SU-DHL-6 (cell line): ENCODE measurements around the gene PODNL1.

ENCODE experiments used
- CTCF ChIP-seq: fragments of 200-600 bp; sonication (generic); IDR thresholded peaks from one replicate; pipeline ENCODE4 v1.5.1; 2017; ENCODE audit warnings: antibody characterized with exemption, mild to moderate bottlenecking, low read length, moderate library complexity; ENCODE audit not compliant: insufficient read depth, poor library complexity, severe bottlenecking
- EZH2phosphoT487 ChIP-seq: fragments of 200-600 bp; sonication (generic), shearing (Covaris generic); conservative IDR thresholded peaks from 2 replicates; pipeline ENCODE4 v1.6.1; 2018; ENCODE audit warnings: mild to moderate bottlenecking, antibody characterized with exemption, low read length, moderate library complexity, mixed read lengths

GRCh38 chr19:13896227-13896626 is 42.0 kb downstream of the PODNL1 start:
- TF ChIP-seq CTCF = no peak
- no peak for TF ChIP-seq EZH2phosphoT487
